ENCODE measurements around the gene WIZ.

Gene WIZ

DNA sequence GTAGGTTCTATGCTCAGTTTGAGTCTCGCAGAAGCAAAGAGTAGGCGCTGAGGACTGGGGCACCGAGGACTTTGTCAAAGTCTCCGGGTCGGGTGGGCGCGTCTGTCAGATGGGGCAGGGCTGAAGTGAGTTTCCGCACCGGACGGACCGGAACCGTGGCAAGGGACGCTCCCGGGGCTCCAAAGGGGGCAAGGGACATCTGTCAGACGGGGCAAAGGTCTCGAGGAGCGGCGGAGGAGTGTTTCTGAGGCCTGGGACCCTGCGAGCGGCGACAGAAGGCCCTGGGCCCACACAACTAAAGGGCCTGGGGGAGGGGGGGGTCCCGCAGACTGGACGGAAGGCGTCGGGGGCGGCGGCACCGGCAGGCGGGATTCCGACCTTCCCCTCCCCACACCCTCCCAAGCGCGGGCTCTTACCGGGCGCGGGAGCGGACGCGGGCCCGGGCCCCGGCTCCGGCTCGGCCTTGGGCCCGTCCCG is 17.7 kb downstream of the WIZ start:
- Mint-ChIP-seq H3K4me1 (peaks cover 24% of the 10 kb centered on the region), H3K36me3 (ENCODE audit: low read depth) (peaks cover 13% of the 10 kb centered on the region), H3K27ac (peak overlapping the region; percentile 98 to 99 (median 98)), H3K9me3 (no peaks in the 10 kb centered on the region), H3K27me3 (ENCODE audit: low read depth) (no peaks in the 10 kb centered on the region), H3K4me3 (peak overlapping the region; percentile 98 to 99 (median 99))
- TF ChIP-seq, protein P1, sequence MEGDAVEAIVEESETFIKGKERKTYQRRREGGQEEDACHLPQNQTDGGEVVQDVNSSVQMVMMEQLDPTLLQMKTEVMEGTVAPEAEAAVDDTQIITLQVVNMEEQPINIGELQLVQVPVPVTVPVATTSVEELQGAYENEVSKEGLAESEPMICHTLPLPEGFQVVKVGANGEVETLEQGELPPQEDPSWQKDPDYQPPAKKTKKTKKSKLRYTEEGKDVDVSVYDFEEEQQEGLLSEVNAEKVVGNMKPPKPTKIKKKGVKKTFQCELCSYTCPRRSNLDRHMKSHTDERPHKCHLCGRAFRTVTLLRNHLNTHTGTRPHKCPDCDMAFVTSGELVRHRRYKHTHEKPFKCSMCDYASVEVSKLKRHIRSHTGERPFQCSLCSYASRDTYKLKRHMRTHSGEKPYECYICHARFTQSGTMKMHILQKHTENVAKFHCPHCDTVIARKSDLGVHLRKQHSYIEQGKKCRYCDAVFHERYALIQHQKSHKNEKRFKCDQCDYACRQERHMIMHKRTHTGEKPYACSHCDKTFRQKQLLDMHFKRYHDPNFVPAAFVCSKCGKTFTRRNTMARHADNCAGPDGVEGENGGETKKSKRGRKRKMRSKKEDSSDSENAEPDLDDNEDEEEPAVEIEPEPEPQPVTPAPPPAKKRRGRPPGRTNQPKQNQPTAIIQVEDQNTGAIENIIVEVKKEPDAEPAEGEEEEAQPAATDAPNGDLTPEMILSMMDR (IDR thresholded peaks at IDR 0.05; ENCODE audit: unreplicated experiment in 3 of 3), result no peak

DNA sequence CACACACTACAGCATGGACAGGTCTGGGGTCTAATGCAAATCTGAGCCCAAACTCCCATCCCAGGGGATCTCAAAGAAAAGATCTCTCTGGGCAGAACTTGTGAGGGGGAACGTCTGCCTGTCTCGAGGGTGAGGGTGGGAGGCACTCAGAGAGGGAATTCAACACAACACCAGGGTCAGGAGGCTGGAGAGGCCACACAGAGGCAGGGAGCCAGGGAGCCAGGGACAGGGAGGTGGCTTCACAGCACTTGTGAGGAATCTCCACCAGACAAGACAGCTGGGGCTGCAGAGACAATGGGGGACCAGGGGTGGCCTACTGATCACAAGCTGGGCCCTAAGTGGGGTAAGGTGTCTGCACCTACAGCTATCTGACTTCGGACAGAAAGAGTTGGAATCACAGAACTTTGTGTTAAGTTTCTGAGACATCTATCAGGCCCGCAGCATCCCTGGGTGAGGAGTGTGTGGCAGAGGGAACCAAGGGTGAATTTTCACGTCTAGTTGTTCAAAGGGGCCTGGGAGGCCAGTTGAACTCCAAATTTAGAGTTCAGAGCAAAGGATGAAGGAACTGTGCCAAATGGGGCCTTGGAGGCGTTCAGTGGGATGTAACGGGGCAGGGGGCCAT is 18.2 kb downstream of the WIZ start:
- Mint-ChIP-seq H3K27ac (peak overlapping the region; percentile 98 to 99 (median 98)), H3K36me3 (ENCODE audit: low read depth) (peaks cover 18% of the 10 kb centered on the region), H3K4me1 (peaks cover 25% of the 10 kb centered on the region), H3K9me3 (no peaks in the 10 kb centered on the region), H3K27me3 (ENCODE audit: low read depth) (no peaks in the 10 kb centered on the region), H3K4me3 (peak overlapping the region; percentile 98 to 99 (median 99))
- TF ChIP-seq, protein P1 (IDR thresholded peaks at IDR 0.05; ENCODE audit: unreplicated experiment in 3 of 3), result no peak

- peak overlapping the region; percentile 98 to 99 (median 99) for H3K4me3 Mint-ChIP-seq
- H3K9me3 Mint-ChIP-seq, result no peaks in the 10 kb centered on the region
- peaks cover 27% of the 10 kb centered on the region for H3K36me3 Mint-ChIP-seq (ENCODE audit: low read depth)
- peaks cover 32% of the 10 kb centered on the region for H3K4me1 Mint-ChIP-seq
- H3K27ac Mint-ChIP-seq, result peak overlapping the region; percentile 28 to 61 (median 40)
- H3K27me3 Mint-ChIP-seq (ENCODE audit: low read depth), result no peaks in the 10 kb centered on the region
- TF ChIP-seq, protein P1 (IDR thresholded peaks at IDR 0.05; ENCODE audit: unreplicated experiment in 3 of 3), result no peak
These were observed 19.1 kb downstream of the WIZ start for GRCh38 chr19:15430526-15431120.

GRCh38 chr19:15429825-15430467 is 19.8 kb downstream of the WIZ start:
- Mint-ChIP-seq H3K36me3 (ENCODE audit: low read depth) (peaks cover 30% of the 10 kb centered on the region), H3K27ac (peak overlapping the region; percentile 28 to 61 (median 40))

DNA sequence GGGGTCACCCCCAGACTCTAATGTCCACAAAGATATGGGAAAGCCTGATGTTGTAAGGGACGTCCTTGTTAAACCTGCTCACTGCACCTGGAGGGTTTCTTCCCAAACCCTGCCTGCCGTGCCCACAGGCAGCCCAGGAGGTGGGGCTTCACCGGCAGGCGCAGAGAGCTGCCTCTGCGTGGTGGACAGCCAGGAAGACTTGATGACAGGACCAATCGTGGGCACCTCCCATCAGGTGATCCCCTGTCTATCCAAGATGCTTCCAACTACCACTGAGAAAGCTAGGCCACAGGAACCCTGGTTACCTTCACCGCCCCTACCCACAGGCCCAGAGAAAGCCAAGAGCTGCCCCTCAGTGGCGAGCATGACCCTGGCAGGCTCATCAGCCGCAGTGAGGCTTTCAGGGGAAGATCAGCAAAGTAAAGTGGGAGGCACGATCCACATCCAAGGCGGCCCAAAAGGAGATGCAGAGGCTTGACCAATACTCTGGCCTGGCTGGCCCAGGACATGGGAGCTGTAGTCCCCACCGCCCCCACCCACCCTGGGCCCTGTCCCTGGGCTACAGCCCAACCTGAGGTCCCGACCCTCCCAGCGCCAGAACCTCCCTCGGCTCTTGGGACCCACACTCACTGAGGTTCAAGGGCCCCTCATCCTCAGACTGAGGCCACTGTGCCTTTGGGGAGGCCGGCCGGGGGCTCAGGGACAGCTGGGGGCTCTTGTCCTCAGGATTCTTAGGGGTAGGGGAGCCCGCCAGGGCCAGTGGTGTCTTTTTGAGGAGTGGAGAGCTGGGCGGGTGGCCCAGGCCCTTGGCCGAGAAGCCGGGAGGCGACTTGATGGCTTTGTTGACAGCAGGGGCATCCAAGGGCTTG is 20.6 kb downstream of the WIZ start:
- peaks cover 32% of the 10 kb centered on the region for H3K36me3 Mint-ChIP-seq (ENCODE audit: low read depth)
- TF ChIP-seq, protein P1 (IDR thresholded peaks at IDR 0.05; ENCODE audit: unreplicated experiment in 3 of 3), result no peak
- H3K9me3 Mint-ChIP-seq, result no peaks in the 10 kb centered on the region
- no peak overlapping the region for H3K27ac Mint-ChIP-seq
- peaks cover 32% of the 10 kb centered on the region for H3K4me1 Mint-ChIP-seq
- H3K4me3 Mint-ChIP-seq, result peak overlapping the region; percentile 13 to 76 (median 53)
- no peaks in the 10 kb centered on the region for H3K27me3 Mint-ChIP-seq (ENCODE audit: low read depth)

More at GRCh38 chr19:15429825-15430467, 19.8 kb downstream of the WIZ start:
- Mint-ChIP-seq H3K27me3 (ENCODE audit: low read depth) (no peaks in the 10 kb centered on the region), H3K9me3 (no peaks in the 10 kb centered on the region), H3K4me3 (peak overlapping the region; percentile 98 to 99 (median 99)), H3K4me1 (peaks cover 32% of the 10 kb centered on the region)
- TF ChIP-seq, protein P1 (IDR thresholded peaks at IDR 0.05; ENCODE audit: unreplicated experiment in 3 of 3), result no peak
